Stimulated activated CD4-positive, alpha-beta T cell treated with anti-CD3 and anti-CD28 coated beads, Interleukin-2, amount 100 ng/mL, for 4 hours (primary cell): ENCODE data around the gene ARID5A.

Experiments
- DNase-seq: peaks from one replicate; pipeline ENCODE4 v3.0.0-alpha.2; 2020; ENCODE audit warnings: low read depth

The ARID5A gene

GRCh38 chr2:96526615-96527285, 9.8 kb upstream of the ARID5A start:
- DNase-seq, result no peak

GRCh38 chr2:96527286-96528005, 9.1 kb upstream of the ARID5A start:
- DNase-seq, result peak; percentile 50

GRCh38 chr2:96528006-96528699, 8.4 kb upstream of the ARID5A start:
- DNase-seq, result peak; percentile 44

- DNase-seq, result no peak
Observed at GRCh38 chr2:96528700-96529375, 7.7 kb upstream of the ARID5A start.

- DNase-seq, result no peak
Observed at GRCh38 chr2:96529376-96530143, 7.0 kb upstream of the ARID5A start.

- DNase-seq, result no peak
Observed at GRCh38 chr2:96530144-96530430, 6.5 kb upstream of the ARID5A start.

- DNase-seq, result no peak
Observed at GRCh38 chr2:96530474-96531357, 5.8 kb upstream of the ARID5A start.

GRCh38 chr2:96531366-96531765, 5.2 kb upstream of the ARID5A start:
- DNase-seq, result no peak

- peak; percentile 87 for DNase-seq
Observed at GRCh38 chr2:96531872-96532505, 4.6 kb upstream of the ARID5A start.

GRCh38 chr2:96532641-96533291, 3.8 kb upstream of the ARID5A start:
- DNase-seq, result no peak

- no peak for DNase-seq
Observed at GRCh38 chr2:96533292-96534073, 3.1 kb upstream of the ARID5A start.

- no peak for DNase-seq
Observed at GRCh38 chr2:96534141-96534540, 2.4 kb upstream of the ARID5A start.

- no peak for DNase-seq
Observed at GRCh38 chr2:96534701-96535181, 1.8 kb upstream of the ARID5A start.

GRCh38 chr2:96535331-96535730, 1.2 kb upstream of the ARID5A start:
- DNase-seq, result no peak

- peak; percentile 69 for DNase-seq
Observed at GRCh38 chr2:96537066-96537733, 648 bp downstream of the ARID5A start.

- DNase-seq, result peak; percentile 43
Observed at GRCh38 chr2:96537734-96538486, 1.4 kb downstream of the ARID5A start.

- DNase-seq, result peak; percentile 79
Observed at GRCh38 chr2:96538487-96539214, 2.1 kb downstream of the ARID5A start.
